Measurements from ENCODE around the gene CLEC16A. TPM values are rescaled to one million over a fixed set of nuclear protein-coding genes. Genes with fewer than 3 reads are reported as not detected.

CLEC16A gene
- total RNA-seq, 1 donor from 2014 or later: 32.4 TPM

- no peak for DNase-seq (ENCODE audit: extremely low read depth, low read depth, low spot score)
These were observed 43.2 kb downstream of the CLEC16A start for GRCh38 chr16:10987361-10988163.

GRCh38 chr16:10988164-10988803 lies 43.9 kb downstream of the CLEC16A start:
- DNase-seq (ENCODE audit: extremely low read depth, low read depth, low spot score): no peak

GRCh38 chr16:10988879-10989278 lies 44.5 kb downstream of the CLEC16A start:
- DNase-seq (ENCODE audit: extremely low read depth, low read depth, low spot score): no peak

- no peak for DNase-seq (ENCODE audit: extremely low read depth, low read depth, low spot score)
These were observed 45.2 kb downstream of the CLEC16A start for GRCh38 chr16:10989559-10989958.

GRCh38 chr16:10990378-10990777 lies 46.0 kb downstream of the CLEC16A start:
- no peak for DNase-seq (ENCODE audit: extremely low read depth, low read depth, low spot score)

GRCh38 chr16:10992112-10992511 lies 47.7 kb downstream of the CLEC16A start:
- DNase-seq (ENCODE audit: extremely low read depth, low read depth, low spot score): no peak

GRCh38 chr16:10992797-10993196 lies 48.4 kb downstream of the CLEC16A start:
- no peak for DNase-seq (ENCODE audit: extremely low read depth, low read depth, low spot score)

- DNase-seq (ENCODE audit: extremely low read depth, low read depth, low spot score): no peak
These were observed 49.3 kb downstream of the CLEC16A start for GRCh38 chr16:10993649-10994048.

- DNase-seq (ENCODE audit: extremely low read depth, low read depth, low spot score): no peak
These were observed 50.2 kb downstream of the CLEC16A start for GRCh38 chr16:10994571-10994970.

GRCh38 chr16:10995565-10995964 lies 51.2 kb downstream of the CLEC16A start:
- no peak for DNase-seq (ENCODE audit: extremely low read depth, low read depth, low spot score)

- no peak for DNase-seq (ENCODE audit: extremely low read depth, low read depth, low spot score)
These were observed 53.1 kb downstream of the CLEC16A start for GRCh38 chr16:10997485-10997884.

GRCh38 chr16:10999300-10999699 lies 54.9 kb downstream of the CLEC16A start:
- no peak for DNase-seq (ENCODE audit: extremely low read depth, low read depth, low spot score)

- DNase-seq (ENCODE audit: extremely low read depth, low read depth, low spot score): no peak
These were observed 57.2 kb downstream of the CLEC16A start for GRCh38 chr16:11001611-11002010.

GRCh38 chr16:11003141-11003540 lies 58.8 kb downstream of the CLEC16A start:
- no peak for DNase-seq (ENCODE audit: extremely low read depth, low read depth, low spot score)

- DNase-seq (ENCODE audit: extremely low read depth, low read depth, low spot score): no peak
These were observed 60.0 kb downstream of the CLEC16A start for GRCh38 chr16:11004351-11004750.

- no peak for DNase-seq (ENCODE audit: extremely low read depth, low read depth, low spot score)
These were observed 60.7 kb downstream of the CLEC16A start for GRCh38 chr16:11004973-11005610.

- DNase-seq (ENCODE audit: extremely low read depth, low read depth, low spot score): no peak
These were observed 61.2 kb downstream of the CLEC16A start for GRCh38 chr16:11005611-11005975.

GRCh38 chr16:11006656-11007055 lies 62.3 kb downstream of the CLEC16A start:
- no peak for DNase-seq (ENCODE audit: extremely low read depth, low read depth, low spot score)

- no peak for DNase-seq (ENCODE audit: extremely low read depth, low read depth, low spot score)
These were observed 63.4 kb downstream of the CLEC16A start for GRCh38 chr16:11007714-11008280.

GRCh38 chr16:11009027-11009755 lies 64.8 kb downstream of the CLEC16A start:
- no peak for DNase-seq (ENCODE audit: extremely low read depth, low read depth, low spot score)

All from glomerular endothelial cell (primary cell).